NCI-H128 (cell line): ENCODE measurements around the gene ELMO1.

Experiments
- DNase-seq: peaks from one replicate; lab custom pipeline; 2025; ENCODE audit not compliant: unreplicated experiment; lab: John Stamatoyannopoulos, UW

ELMO1 gene

GRCh38 chr7:36814311-36814710 is 634.4 kb downstream of the ELMO1 start:
- no peak for DNase-seq

- DNase-seq: no peak
These were observed 636.9 kb downstream of the ELMO1 start for GRCh38 chr7:36811807-36812206.

- DNase-seq: no peak
These were observed 638.2 kb downstream of the ELMO1 start for GRCh38 chr7:36810489-36810888.

- no peak for DNase-seq
These were observed 638.6 kb downstream of the ELMO1 start for GRCh38 chr7:36810032-36810431.

DNA sequence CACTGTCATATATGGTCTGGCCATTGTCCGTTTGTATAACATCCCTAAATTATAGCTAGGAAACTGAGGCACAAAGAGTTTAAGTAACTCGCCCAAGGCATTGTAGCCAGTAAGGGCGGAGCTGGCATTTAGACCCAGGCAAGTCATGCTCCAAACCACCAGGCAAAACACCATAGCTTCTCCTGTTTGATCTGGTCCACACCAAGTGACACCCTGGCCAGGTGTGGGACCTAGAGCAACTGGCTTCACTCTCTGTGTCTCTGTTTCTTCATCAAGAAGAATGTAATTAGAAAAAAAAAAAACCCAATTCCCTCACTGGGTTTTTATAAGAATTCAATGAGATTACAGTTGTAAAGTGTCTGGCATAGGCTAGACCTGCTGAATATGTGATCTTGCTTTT is 639.2 kb downstream of the ELMO1 start:
- DNase-seq: no peak

DNA sequence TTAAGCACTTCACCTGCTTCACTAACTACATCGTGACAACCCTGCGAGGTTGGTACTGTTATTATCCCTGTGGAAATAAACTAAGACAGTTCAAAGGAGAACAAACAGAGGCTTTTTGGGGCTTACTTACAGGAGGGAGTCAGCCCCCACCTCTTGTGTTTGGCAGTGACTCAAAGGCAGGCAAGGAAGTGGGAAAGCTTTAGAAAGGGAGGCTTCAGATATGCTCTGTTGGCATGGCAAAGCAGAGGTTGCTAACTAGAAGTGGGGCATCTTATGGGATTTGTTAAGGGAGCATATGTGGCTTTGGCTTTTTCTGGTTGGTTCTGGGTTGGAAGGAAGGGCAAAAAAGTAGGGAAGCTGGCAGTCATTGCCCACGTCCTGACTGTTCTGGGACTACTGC is 639.6 kb downstream of the ELMO1 start:
- no peak for DNase-seq

- no peak for DNase-seq
These were observed 641.8 kb downstream of the ELMO1 start for GRCh38 chr7:36806891-36807290.
